Measurements from ENCODE around the gene TLCD5. TPM values are rescaled to one million over a fixed set of nuclear protein-coding genes. Genes with fewer than 3 reads are reported as not detected.

The TLCD5 gene
- total RNA-seq, 1 experiment from 2014 or later, result 8.3 TPM

DNA sequence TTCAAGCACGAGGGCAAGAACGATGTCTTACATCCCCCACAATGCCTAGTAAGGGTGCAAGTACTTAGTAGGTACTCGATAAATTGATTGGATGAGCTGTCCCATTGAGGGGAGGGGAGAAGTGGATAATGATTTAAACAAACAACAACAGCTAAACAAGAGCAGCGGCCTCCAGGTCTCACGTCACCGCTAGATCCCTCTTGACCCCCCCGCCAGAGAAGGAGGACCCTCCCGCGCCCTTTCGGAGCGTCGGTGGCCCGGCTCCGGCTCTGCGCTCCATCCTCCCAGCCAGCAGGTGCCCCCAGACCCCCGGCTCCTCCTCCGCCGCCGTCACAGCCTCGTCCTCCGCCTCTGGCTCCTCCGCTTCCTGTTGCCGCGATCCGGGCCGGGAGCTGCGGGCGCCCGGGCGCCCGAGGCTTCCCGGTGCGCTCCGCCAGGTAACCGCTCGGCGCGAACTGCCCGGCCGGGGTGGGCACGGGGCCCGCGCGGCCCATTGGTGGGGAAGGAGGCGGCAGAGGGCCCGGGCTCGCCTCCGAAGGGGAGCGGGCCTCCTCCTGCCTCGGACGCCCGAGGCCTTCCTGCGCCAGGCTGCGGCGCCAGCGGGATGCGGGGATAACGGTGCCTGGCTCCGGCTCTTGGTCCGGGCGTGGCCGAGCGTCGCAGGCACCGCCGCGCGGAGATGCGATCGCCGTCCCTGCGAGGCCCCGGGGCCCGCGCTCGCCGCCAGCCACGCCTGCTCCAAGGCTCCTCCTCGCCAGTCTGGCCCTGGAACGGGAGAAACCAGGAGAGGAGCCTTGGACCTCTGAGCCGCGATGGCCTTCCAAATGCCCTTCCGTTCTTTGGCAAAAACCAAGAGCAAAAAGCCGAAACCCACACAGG is at the start of gene TLCD5 (continued):
- TF ChIP-seq FOXP4 (CRISPR knock-in tag; IDR thresholded peaks at IDR 0.05) (peak; percentile 69; the same call in 1 of the 2 replicates), ZNF138 (CRISPR knock-in tag; conservative IDR thresholded peaks at IDR 0.05) (0 out of 2 replicates have a peak, but pooled peaks have one; percentile 26), NFE2L1 (CRISPR knock-in tag; IDR thresholded peaks at IDR 0.05) (no peak), AR (CRISPR knock-in tag; IDR thresholded peaks at IDR 0.05) (no peak), ZNF396 (CRISPR knock-in tag; IDR thresholded peaks at IDR 0.05; ENCODE audit: borderline replicate concordance) (no peak), PRRX2 (CRISPR knock-in tag; IDR thresholded peaks at IDR 0.05) (no peak), MYBL2 (CRISPR knock-in tag; IDR thresholded peaks at IDR 0.05) (no peak), ATF3 (CRISPR knock-in tag; conservative IDR thresholded peaks at IDR 0.05) (no peak)
- TF ChIP-seq, protein P1, sequence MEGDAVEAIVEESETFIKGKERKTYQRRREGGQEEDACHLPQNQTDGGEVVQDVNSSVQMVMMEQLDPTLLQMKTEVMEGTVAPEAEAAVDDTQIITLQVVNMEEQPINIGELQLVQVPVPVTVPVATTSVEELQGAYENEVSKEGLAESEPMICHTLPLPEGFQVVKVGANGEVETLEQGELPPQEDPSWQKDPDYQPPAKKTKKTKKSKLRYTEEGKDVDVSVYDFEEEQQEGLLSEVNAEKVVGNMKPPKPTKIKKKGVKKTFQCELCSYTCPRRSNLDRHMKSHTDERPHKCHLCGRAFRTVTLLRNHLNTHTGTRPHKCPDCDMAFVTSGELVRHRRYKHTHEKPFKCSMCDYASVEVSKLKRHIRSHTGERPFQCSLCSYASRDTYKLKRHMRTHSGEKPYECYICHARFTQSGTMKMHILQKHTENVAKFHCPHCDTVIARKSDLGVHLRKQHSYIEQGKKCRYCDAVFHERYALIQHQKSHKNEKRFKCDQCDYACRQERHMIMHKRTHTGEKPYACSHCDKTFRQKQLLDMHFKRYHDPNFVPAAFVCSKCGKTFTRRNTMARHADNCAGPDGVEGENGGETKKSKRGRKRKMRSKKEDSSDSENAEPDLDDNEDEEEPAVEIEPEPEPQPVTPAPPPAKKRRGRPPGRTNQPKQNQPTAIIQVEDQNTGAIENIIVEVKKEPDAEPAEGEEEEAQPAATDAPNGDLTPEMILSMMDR (IDR thresholded peaks at IDR 0.05), result no peak
- TF ChIP-seq, protein P2, sequence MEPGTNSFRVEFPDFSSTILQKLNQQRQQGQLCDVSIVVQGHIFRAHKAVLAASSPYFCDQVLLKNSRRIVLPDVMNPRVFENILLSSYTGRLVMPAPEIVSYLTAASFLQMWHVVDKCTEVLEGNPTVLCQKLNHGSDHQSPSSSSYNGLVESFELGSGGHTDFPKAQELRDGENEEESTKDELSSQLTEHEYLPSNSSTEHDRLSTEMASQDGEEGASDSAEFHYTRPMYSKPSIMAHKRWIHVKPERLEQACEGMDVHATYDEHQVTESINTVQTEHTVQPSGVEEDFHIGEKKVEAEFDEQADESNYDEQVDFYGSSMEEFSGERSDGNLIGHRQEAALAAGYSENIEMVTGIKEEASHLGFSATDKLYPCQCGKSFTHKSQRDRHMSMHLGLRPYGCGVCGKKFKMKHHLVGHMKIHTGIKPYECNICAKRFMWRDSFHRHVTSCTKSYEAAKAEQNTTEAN (CRISPR knock-in tag; IDR thresholded peaks at IDR 0.05), result 0 out of 2 replicates have a peak, but pooled peaks have one; percentile 42
- TF ChIP-seq, protein P3, sequence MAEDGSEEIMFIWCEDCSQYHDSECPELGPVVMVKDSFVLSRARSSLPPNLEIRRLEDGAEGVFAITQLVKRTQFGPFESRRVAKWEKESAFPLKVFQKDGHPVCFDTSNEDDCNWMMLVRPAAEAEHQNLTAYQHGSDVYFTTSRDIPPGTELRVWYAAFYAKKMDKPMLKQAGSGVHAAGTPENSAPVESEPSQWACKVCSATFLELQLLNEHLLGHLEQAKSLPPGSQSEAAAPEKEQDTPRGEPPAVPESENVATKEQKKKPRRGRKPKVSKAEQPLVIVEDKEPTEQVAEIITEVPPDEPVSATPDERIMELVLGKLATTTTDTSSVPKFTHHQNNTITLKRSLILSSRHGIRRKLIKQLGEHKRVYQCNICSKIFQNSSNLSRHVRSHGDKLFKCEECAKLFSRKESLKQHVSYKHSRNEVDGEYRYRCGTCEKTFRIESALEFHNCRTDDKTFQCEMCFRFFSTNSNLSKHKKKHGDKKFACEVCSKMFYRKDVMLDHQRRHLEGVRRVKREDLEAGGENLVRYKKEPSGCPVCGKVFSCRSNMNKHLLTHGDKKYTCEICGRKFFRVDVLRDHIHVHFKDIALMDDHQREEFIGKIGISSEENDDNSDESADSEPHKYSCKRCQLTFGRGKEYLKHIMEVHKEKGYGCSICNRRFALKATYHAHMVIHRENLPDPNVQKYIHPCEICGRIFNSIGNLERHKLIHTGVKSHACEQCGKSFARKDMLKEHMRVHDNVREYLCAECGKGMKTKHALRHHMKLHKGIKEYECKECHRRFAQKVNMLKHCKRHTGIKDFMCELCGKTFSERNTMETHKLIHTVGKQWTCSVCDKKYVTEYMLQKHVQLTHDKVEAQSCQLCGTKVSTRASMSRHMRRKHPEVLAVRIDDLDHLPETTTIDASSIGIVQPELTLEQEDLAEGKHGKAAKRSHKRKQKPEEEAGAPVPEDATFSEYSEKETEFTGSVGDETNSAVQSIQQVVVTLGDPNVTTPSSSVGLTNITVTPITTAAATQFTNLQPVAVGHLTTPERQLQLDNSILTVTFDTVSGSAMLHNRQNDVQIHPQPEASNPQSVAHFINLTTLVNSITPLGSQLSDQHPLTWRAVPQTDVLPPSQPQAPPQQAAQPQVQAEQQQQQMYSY (CRISPR knock-in tag; IDR thresholded peaks at IDR 0.05), result peak; percentile 95

DNA sequence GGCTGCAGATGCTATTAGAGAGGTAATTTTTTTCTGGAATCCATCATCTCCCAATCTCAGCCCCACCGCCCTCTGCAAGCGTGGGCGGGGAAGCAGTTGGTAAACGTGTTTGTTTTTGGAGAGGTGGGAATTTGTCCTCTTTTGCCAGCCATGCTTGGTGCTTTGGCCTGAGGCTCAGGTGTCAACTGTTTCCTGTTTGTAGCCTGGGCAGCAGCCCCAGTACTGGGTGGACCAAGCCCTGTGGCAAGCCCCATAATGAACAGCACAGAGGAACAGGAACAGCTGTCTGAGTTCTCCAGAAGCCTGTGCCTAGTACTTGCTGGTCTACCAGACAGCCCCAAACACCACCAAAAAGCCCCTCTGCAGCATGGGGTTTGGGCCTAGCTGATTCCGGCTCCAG is 45.6 kb upstream of the TLCD5 start:
- Mint-ChIP-seq H3K4me1 (peaks cover 14% of the 10 kb centered on the region), H3K27ac (no peak overlapping the region), H3K27me3 (ENCODE audit: low read depth) (peaks cover 7% of the 10 kb centered on the region), H3K4me3 (no peak overlapping the region), H3K9me3 (no peaks in the 10 kb centered on the region), H3K36me3 (no peaks in the 10 kb centered on the region)
- no peak for ATAC-seq
- POLR2A ChIA-PET, result no interaction called here
- no peak for DNase-seq (ENCODE audit: low spot score)
- CTCF ChIA-PET, result interaction anchor here (0.7 to 1.8 kb wide), 2 partner anchors 23 to 27 kb away, joined by 3 to 5 read pairs; no protein-coding TSS in a partner anchor
- TF ChIP-seq ZNF416 (CRISPR knock-in tag; IDR thresholded peaks at IDR 0.05) (no peak), ZNF317 (CRISPR knock-in tag; IDR thresholded peaks at IDR 0.05; ENCODE audit: borderline replicate concordance, low read depth) (no peak), ZNF396 (CRISPR knock-in tag; IDR thresholded peaks at IDR 0.05; ENCODE audit: borderline replicate concordance) (no peak), NFATC4 (CRISPR knock-in tag; IDR thresholded peaks at IDR 0.05) (no peak)
- TF ChIP-seq, protein P4, sequence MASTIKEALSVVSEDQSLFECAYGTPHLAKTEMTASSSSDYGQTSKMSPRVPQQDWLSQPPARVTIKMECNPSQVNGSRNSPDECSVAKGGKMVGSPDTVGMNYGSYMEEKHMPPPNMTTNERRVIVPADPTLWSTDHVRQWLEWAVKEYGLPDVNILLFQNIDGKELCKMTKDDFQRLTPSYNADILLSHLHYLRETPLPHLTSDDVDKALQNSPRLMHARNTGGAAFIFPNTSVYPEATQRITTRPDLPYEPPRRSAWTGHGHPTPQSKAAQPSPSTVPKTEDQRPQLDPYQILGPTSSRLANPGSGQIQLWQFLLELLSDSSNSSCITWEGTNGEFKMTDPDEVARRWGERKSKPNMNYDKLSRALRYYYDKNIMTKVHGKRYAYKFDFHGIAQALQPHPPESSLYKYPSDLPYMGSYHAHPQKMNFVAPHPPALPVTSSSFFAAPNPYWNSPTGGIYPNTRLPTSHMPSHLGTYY (CRISPR knock-in tag; IDR thresholded peaks at IDR 0.05), result no peak
- TF ChIP-seq, protein P3 (CRISPR knock-in tag; IDR thresholded peaks at IDR 0.05), result no peak

All from WTC11 (cell line).